HepG2 (cell line): Measurements from ENCODE around the gene TMEM132D.

ENCODE experiments used
- BHLHE40 ChIP-seq: IDR thresholded peaks from 2 replicates; pipeline ENCODE4 v1.6.1; 2011; ENCODE audit warnings: low read length, improper control_type of control experiment
- ESRRA ChIP-seq: sonication (generic); formaldehyde crosslinking; IDR thresholded peaks from 2 replicates; pipeline ENCODE4 v1.5.1; 2020; ENCODE audit warnings: mild to moderate bottlenecking, low read depth, missing genetic modification reagents
- HOXA7 ChIP-seq: sonication (generic); formaldehyde crosslinking; IDR thresholded peaks from 2 replicates; pipeline ENCODE4 v1.8.1; 2022; ENCODE audit warnings: mild to moderate bottlenecking, missing genetic modification reagents, moderate library complexity
- MBNL3 ChIP-seq: fragments of 250-450 bp; sonication (Bioruptor Pico); conservative IDR thresholded peaks from 2 replicates; pipeline ENCODE4 v1.8.0; 2022; ENCODE audit warnings: mild to moderate bottlenecking, inconsistent platforms
- ZNF558 ChIP-seq: sonication (generic); formaldehyde crosslinking; IDR thresholded peaks from 2 replicates; pipeline ENCODE4 v1.9.0; 2022; ENCODE audit warnings: mild to moderate bottlenecking, missing genetic modification reagents, borderline replicate concordance
- ZNF672 ChIP-seq: sonication (generic); formaldehyde crosslinking; IDR thresholded peaks from 2 replicates; pipeline ENCODE4 v1.8.1; 2022; ENCODE audit warnings: missing genetic modification reagents
- TF ChIP-seq, protein P1 (sequence below): sonication (generic); formaldehyde crosslinking; IDR thresholded peaks from 2 replicates; pipeline ENCODE4 v1.8.0; 2022; ENCODE audit warnings: mild to moderate bottlenecking, missing genetic modification reagents; ENCODE audit not compliant: insufficient replicate concordance
- TF ChIP-seq, protein P2 (sequence below): sonication (generic); formaldehyde crosslinking; IDR thresholded peaks from 2 replicates; pipeline ENCODE4 v1.5.0; 2020; ENCODE audit warnings: mild to moderate bottlenecking, missing genetic modification reagents, moderate library complexity

DNA sequence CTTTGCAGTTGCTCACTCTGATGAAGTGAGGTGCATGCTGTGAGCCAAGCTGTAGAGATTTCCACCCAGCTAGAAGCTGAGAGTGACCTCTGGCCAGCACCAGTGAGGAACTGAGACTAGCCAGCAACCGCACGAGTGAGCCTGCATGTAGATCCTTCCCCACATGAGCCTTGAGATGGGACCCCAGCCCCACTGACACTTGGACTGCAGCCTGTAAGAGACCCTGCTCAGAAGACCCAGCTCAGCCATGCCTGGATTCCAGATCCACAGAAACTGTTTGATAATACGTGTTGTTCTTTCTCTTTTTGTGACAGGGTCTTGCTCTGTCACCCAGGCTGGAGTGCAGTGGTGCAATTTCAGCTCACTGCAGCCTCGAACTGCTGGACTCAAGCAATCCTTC lies 821.4 kb downstream of the TMEM132D start:
- TF ChIP-seq ZNF672: no peak
- TF ChIP-seq, protein P1, sequence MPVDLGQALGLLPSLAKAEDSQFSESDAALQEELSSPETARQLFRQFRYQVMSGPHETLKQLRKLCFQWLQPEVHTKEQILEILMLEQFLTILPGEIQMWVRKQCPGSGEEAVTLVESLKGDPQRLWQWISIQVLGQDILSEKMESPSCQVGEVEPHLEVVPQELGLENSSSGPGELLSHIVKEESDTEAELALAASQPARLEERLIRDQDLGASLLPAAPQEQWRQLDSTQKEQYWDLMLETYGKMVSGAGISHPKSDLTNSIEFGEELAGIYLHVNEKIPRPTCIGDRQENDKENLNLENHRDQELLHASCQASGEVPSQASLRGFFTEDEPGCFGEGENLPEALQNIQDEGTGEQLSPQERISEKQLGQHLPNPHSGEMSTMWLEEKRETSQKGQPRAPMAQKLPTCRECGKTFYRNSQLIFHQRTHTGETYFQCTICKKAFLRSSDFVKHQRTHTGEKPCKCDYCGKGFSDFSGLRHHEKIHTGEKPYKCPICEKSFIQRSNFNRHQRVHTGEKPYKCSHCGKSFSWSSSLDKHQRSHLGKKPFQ (CRISPR knock-in tag): no peak
- no peak for TF ChIP-seq BHLHE40
- TF ChIP-seq, protein P2, sequence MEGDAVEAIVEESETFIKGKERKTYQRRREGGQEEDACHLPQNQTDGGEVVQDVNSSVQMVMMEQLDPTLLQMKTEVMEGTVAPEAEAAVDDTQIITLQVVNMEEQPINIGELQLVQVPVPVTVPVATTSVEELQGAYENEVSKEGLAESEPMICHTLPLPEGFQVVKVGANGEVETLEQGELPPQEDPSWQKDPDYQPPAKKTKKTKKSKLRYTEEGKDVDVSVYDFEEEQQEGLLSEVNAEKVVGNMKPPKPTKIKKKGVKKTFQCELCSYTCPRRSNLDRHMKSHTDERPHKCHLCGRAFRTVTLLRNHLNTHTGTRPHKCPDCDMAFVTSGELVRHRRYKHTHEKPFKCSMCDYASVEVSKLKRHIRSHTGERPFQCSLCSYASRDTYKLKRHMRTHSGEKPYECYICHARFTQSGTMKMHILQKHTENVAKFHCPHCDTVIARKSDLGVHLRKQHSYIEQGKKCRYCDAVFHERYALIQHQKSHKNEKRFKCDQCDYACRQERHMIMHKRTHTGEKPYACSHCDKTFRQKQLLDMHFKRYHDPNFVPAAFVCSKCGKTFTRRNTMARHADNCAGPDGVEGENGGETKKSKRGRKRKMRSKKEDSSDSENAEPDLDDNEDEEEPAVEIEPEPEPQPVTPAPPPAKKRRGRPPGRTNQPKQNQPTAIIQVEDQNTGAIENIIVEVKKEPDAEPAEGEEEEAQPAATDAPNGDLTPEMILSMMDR (CRISPR knock-in tag): no peak
- no peak for TF ChIP-seq ESRRA (CRISPR knock-in tag)
- no peak for TF ChIP-seq HOXA7 (CRISPR knock-in tag)
- no peak for TF ChIP-seq MBNL3 (CRISPR knock-in tag)
- TF ChIP-seq ZNF558 (CRISPR knock-in tag): no peak
